HG03354 (cell line): ENCODE results near the gene C4orf33.
"Not testable (repeated sequence)": the region's sequence is repeated elsewhere in the genome, so short reads cannot be mapped to it uniquely, and the experiment has no call there.

Source experiments
- ATAC-seq: cut with Tn5 transposase; IDR thresholded peaks from one replicate; pipeline ENCODE4 v1.9.1; 2021; ENCODE audit warnings: mild to moderate bottlenecking; ENCODE audit not compliant: unreplicated experiment, poor library complexity, severe bottlenecking

Gene C4orf33

GRCh38 chr4:129095811-129096454 lies at the start of gene C4orf33:
Gene C4orf33, plus strand, starts transcription at chr4:129096152. Its CDS starts 6,459 bp downstream, at chr4:129102611.
- ATAC-seq = peak; percentile 52

GRCh38 chr4:129059028-129059427 lies 36.9 kb upstream of the C4orf33 start:
- ATAC-seq = no peak

- no peak for ATAC-seq
These were observed 33.4 kb upstream of the C4orf33 start for GRCh38 chr4:129062580-129062979.

- ATAC-seq = no peak
These were observed 32.3 kb upstream of the C4orf33 start for GRCh38 chr4:129063640-129064039.

GRCh38 chr4:129064717-129065116 lies 31.2 kb upstream of the C4orf33 start:
- no peak for ATAC-seq

GRCh38 chr4:129069537-129069936 lies 26.4 kb upstream of the C4orf33 start:
- not testable (repeated sequence) for ATAC-seq

- ATAC-seq = no peak
These were observed 18.6 kb upstream of the C4orf33 start for GRCh38 chr4:129077326-129077725.

- no peak for ATAC-seq
These were observed 15.8 kb upstream of the C4orf33 start for GRCh38 chr4:129080129-129080528.

GRCh38 chr4:129082302-129082701 lies 13.7 kb upstream of the C4orf33 start:
- ATAC-seq = no peak

GRCh38 chr4:129085472-129085871 lies 10.5 kb upstream of the C4orf33 start:
- ATAC-seq = no peak

GRCh38 chr4:129087516-129087915 lies 8.4 kb upstream of the C4orf33 start:
- no peak for ATAC-seq

- no peak for ATAC-seq
These were observed 3.2 kb upstream of the C4orf33 start for GRCh38 chr4:129092631-129093190.

- peak; percentile 93 for ATAC-seq
These were observed 2.6 kb upstream of the C4orf33 start, which contains the start of gene SCLT1 for GRCh38 chr4:129093191-129093920. Gene SCLT1, minus strand, starts transcription at chr4:129093539. Its CDS starts 436 bp downstream, at chr4:129093103.

GRCh38 chr4:129094347-129094746 lies 1.6 kb upstream of the C4orf33 start:
- ATAC-seq = no peak

GRCh38 chr4:129098531-129099001 lies 2.6 kb downstream of the C4orf33 start:
- ATAC-seq = no peak

- ATAC-seq = no peak
These were observed 14.2 kb downstream of the C4orf33 start for GRCh38 chr4:129109965-129110824.

GRCh38 chr4:129110931-129111330 lies 15.0 kb downstream of the C4orf33 start:
- ATAC-seq = no peak

- no peak for ATAC-seq
These were observed 16.0 kb downstream of the C4orf33 start for GRCh38 chr4:129111919-129112318.

GRCh38 chr4:129113434-129113833 lies 17.5 kb downstream of the C4orf33 start:
- ATAC-seq = no peak

GRCh38 chr4:129113919-129114318 lies 18.0 kb downstream of the C4orf33 start:
- no peak for ATAC-seq
